ENCODE measurements around the gene ST14. TPM values are rescaled to one million over a fixed set of nuclear protein-coding genes. Genes with fewer than 3 reads are reported as not detected.

The ST14 gene
- total and polyA plus RNA-seq, 2 donors (not counting 1 experiment from before 2014, with no cell fraction given): under 0.01 TPM; not detected in 1

GRCh38 chr11:130174642-130175041 lies 15.1 kb downstream of the ST14 start:
- Histone ChIP-seq H3K27me3 (ENCODE audit: control insufficient read depth, insufficient read depth, low read length) (peaks cover 6% of the 10 kb centered on the region), H3K4me3 (replicated peaks in 1 of 4; ENCODE audit: control extremely low read depth in 1 of 4, insufficient read depth in 1 of 4, low read depth in 3 of 4, low read length in 4 of 4) (no peak overlapping the region), H3K9me3 (ENCODE audit: control insufficient read depth, insufficient read depth, low read depth, low read length) (no peaks in the 10 kb centered on the region), H3K27ac (ENCODE audit: insufficient read depth, low read length) (no peak overlapping the region), H2AFZ (ENCODE audit: low read length) (no peak overlapping the region), H3K36me3 (ENCODE audit: control insufficient read depth, insufficient read depth, low read length) (no peaks in the 10 kb centered on the region), H3K79me2 (ENCODE audit: control insufficient read depth, insufficient read depth, low read length) (no peaks in the 10 kb centered on the region), H4K20me1 (ENCODE audit: control insufficient read depth, extremely low read depth, insufficient read depth, low read length) (no peaks in the 10 kb centered on the region), H3K9ac (ENCODE audit: insufficient read depth, low read length) (no peak overlapping the region), H3K4me2 (ENCODE audit: extremely low read depth, insufficient read depth, low read length) (no peak overlapping the region), H3K4me1 (ENCODE audit: control insufficient read depth, extremely low read depth, insufficient read depth, low read length) (no peaks in the 10 kb centered on the region)
- no peak for DNase-seq (ENCODE audit: low read depth in 2 of 2)
- TF ChIP-seq EZH2 (IDR thresholded peaks at IDR 0.05; ENCODE audit: low read length, missing control alignments): no peak

- no peak for TF ChIP-seq CTCF (conservative IDR thresholded peaks at IDR 0.05 in 1 of 2, IDR thresholded peaks at IDR 0.05 in 1 of 2; ENCODE audit: low read depth in 1 of 2, low read length in 2 of 2)
- TF ChIP-seq EZH2 (IDR thresholded peaks at IDR 0.05; ENCODE audit: low read length, missing control alignments): no peak
- no peaks in the 10 kb centered on the region for H3K79me2 ChIP-seq (ENCODE audit: control insufficient read depth, insufficient read depth, low read length)
- no peak for DNase-seq (ENCODE audit: low read depth in 2 of 2)
- H3K9ac ChIP-seq (ENCODE audit: insufficient read depth, low read length): no peak overlapping the region
- H3K27me3 ChIP-seq (ENCODE audit: control insufficient read depth, insufficient read depth, low read length): peaks cover 6% of the 10 kb centered on the region
- H3K4me2 ChIP-seq (ENCODE audit: extremely low read depth, insufficient read depth, low read length): no peak overlapping the region
- no peaks in the 10 kb centered on the region for H3K36me3 ChIP-seq (ENCODE audit: control insufficient read depth, insufficient read depth, low read length)
- H3K27ac ChIP-seq (ENCODE audit: insufficient read depth, low read length): no peak overlapping the region
- H4K20me1 ChIP-seq (ENCODE audit: control insufficient read depth, extremely low read depth, insufficient read depth, low read length): no peaks in the 10 kb centered on the region
- H2AFZ ChIP-seq (ENCODE audit: low read length): no peak overlapping the region
- H3K4me1 ChIP-seq (ENCODE audit: control insufficient read depth, extremely low read depth, insufficient read depth, low read length): no peaks in the 10 kb centered on the region
- H3K4me3 ChIP-seq (replicated peaks in 1 of 4; ENCODE audit: control extremely low read depth in 1 of 4, insufficient read depth in 1 of 4, low read depth in 3 of 4, low read length in 4 of 4): no peak overlapping the region
- no peaks in the 10 kb centered on the region for H3K9me3 ChIP-seq (ENCODE audit: control insufficient read depth, insufficient read depth, low read depth, low read length)
These were observed 16.3 kb downstream of the ST14 start for GRCh38 chr11:130175898-130176297.

- Histone ChIP-seq H2AFZ (ENCODE audit: low read length) (no peak overlapping the region), H3K9me3 (ENCODE audit: control insufficient read depth, insufficient read depth, low read depth, low read length) (no peaks in the 10 kb centered on the region), H3K27ac (ENCODE audit: insufficient read depth, low read length) (no peak overlapping the region), H3K4me1 (ENCODE audit: control insufficient read depth, extremely low read depth, insufficient read depth, low read length) (peaks cover 8% of the 10 kb centered on the region), H3K4me3 (replicated peaks in 1 of 4; ENCODE audit: control extremely low read depth in 1 of 4, insufficient read depth in 1 of 4, low read depth in 3 of 4, low read length in 4 of 4) (no peak overlapping the region), H3K79me2 (ENCODE audit: control insufficient read depth, insufficient read depth, low read length) (no peaks in the 10 kb centered on the region), H3K36me3 (ENCODE audit: control insufficient read depth, insufficient read depth, low read length) (no peaks in the 10 kb centered on the region), H3K27me3 (ENCODE audit: control insufficient read depth, insufficient read depth, low read length) (peaks cover 6% of the 10 kb centered on the region), H3K4me2 (ENCODE audit: extremely low read depth, insufficient read depth, low read length) (no peak overlapping the region), H4K20me1 (ENCODE audit: control insufficient read depth, extremely low read depth, insufficient read depth, low read length) (no peaks in the 10 kb centered on the region), H3K9ac (ENCODE audit: insufficient read depth, low read length) (no peak overlapping the region)
- TF ChIP-seq EZH2 (IDR thresholded peaks at IDR 0.05; ENCODE audit: low read length, missing control alignments) (no peak), CTCF (conservative IDR thresholded peaks at IDR 0.05 in 1 of 2, IDR thresholded peaks at IDR 0.05 in 1 of 2; ENCODE audit: low read depth in 1 of 2, low read length in 2 of 2) (no peak)
- no peak for DNase-seq (ENCODE audit: low read depth in 2 of 2)
These were observed 18.2 kb downstream of the ST14 start for GRCh38 chr11:130177782-130178181.

All from fibroblast of lung (primary cell).